GM23248 (cell line): Measurements from ENCODE around the gene ZNF3. TPM values are rescaled to one million over a fixed set of nuclear protein-coding genes. Genes with fewer than 3 reads are reported as not detected.

Experiments
- DNase-seq: peaks from one replicate; pipeline ENCODE4 v3.0.0-alpha.2; 2015
- H2AFZ ChIP-seq: fragments of 200-600 bp; sonication (generic); 2 replicates; pipeline ENCODE4 v1.6.1; 2016; ENCODE audit warnings: antibody characterized with exemption
- H3F3A ChIP-seq: fragments of 200-600 bp; sonication (generic); 2 replicates; pipeline ENCODE4 v1.6.1; 2016; ENCODE audit warnings: mild to moderate bottlenecking, antibody characterized with exemption, mixed run types; ENCODE audit not compliant: insufficient read depth
- H3K27ac ChIP-seq: fragments of 200-600 bp; sonication (generic); 2 replicates; pipeline ENCODE4 v1.5.1; 2016; ENCODE audit warnings: mild to moderate bottlenecking
- H3K27me3 ChIP-seq: fragments of 200-600 bp; sonication (generic); replicated peaks from 2 replicates; pipeline ENCODE4 v1.6.1; 2016; ENCODE audit warnings: mild to moderate bottlenecking; ENCODE audit not compliant: insufficient read depth
- H3K36me3 ChIP-seq: fragments of 200-600 bp; sonication (generic); 2 replicates; pipeline ENCODE4 v1.6.1; 2016; ENCODE audit warnings: low read depth, mild to moderate bottlenecking
- H3K4me1 ChIP-seq: fragments of 200-600 bp; sonication (generic); 2 replicates; pipeline ENCODE4 v1.6.1; 2016; ENCODE audit warnings: mild to moderate bottlenecking; ENCODE audit not compliant: insufficient read depth
- H3K4me2 ChIP-seq: fragments of 200-600 bp; sonication (generic); one replicate; pipeline ENCODE4 v1.6.1; 2016; ENCODE audit warnings: mild to moderate bottlenecking; ENCODE audit not compliant: unreplicated experiment
- H3K4me3 ChIP-seq: fragments of 200-600 bp; sonication (generic); 2 replicates; pipeline ENCODE4 v1.5.1; 2016; ENCODE audit warnings: mild to moderate bottlenecking
- H3K79me2 ChIP-seq: fragments of 200-600 bp; sonication (generic); 2 replicates; pipeline ENCODE4 v1.6.1; 2016; ENCODE audit warnings: mild to moderate bottlenecking; ENCODE audit not compliant: insufficient read depth
- H3K9ac ChIP-seq: fragments of 200-600 bp; sonication (generic); 2 replicates; pipeline ENCODE4 v1.6.1; 2016; ENCODE audit warnings: mild to moderate bottlenecking
- H3K9me2 ChIP-seq: fragments of 200-600 bp; sonication (generic); 2 replicates; pipeline ENCODE4 v1.6.1; 2016; ENCODE audit warnings: mixed run types, mild to moderate bottlenecking, moderate library complexity; ENCODE audit not compliant: insufficient read depth
- H3K9me3 ChIP-seq: fragments of 200-600 bp; sonication (generic); one replicate; pipeline ENCODE4 v1.6.1; 2017; ENCODE audit warnings: low read depth
- H4K20me1 ChIP-seq: fragments of 200-600 bp; sonication (generic); 2 replicates; pipeline ENCODE4 v1.6.0; 2016; ENCODE audit not compliant: insufficient read depth
- EZH2 ChIP-seq: fragments of 200-600 bp; sonication (generic); IDR thresholded peaks from 2 replicates; pipeline ENCODE4 v1.6.1; 2018; ENCODE audit warnings: antibody characterized with exemption, mild to moderate bottlenecking; ENCODE audit not compliant: insufficient read depth, poor library complexity, severe bottlenecking
- EZH2phosphoT487 ChIP-seq: fragments of 200-600 bp; sonication (generic); IDR thresholded peaks from 2 replicates; pipeline ENCODE4 v1.6.1; 2018; ENCODE audit warnings: antibody characterized with exemption, moderate library complexity, mild to moderate bottlenecking, low read depth; ENCODE audit not compliant: insufficient read depth
- WGBS, 2 experiments: methylation state at CpG; one replicate each; pipeline ENCODE4 v1.1.6; 2015 to 2017; ENCODE audit warnings: low lambda C conversion rate in 2 of 2, low coverage in 1 of 2; ENCODE audit errors: missing lambda C conversion rate in 2 of 2; 5-methylcytosine and 5-hydroxymethylcytosine counted together
- in situ Hi-C: fragments of 300-500 bp; cut with MboI; formaldehyde crosslinking; loops from 2 replicates; pipeline ENCODE4 v1.15.0; 2020
- polyA plus RNA-seq: library from polyadenylated mRNA; unstranded; fragments of >200 nt; fragmentation: Nextera tagmentation; extraction: Ambion mirVana; gene quantifications from 2 replicates; pipeline ENCODE4 v1.2.1, GENCODE V29; 2016
- total RNA-seq: library from RNA; depleted of rRNA; stranded (reverse); fragments of >200 nt; shearing (Covaris generic); gene quantifications from 2 replicates; pipeline ENCODE4 v1.2.3, GENCODE V29; 2014

ZNF3 gene
- total and polyA plus RNA-seq, 2 experiments from 2014 or later: 13.3 to 13.8 TPM

DNA sequence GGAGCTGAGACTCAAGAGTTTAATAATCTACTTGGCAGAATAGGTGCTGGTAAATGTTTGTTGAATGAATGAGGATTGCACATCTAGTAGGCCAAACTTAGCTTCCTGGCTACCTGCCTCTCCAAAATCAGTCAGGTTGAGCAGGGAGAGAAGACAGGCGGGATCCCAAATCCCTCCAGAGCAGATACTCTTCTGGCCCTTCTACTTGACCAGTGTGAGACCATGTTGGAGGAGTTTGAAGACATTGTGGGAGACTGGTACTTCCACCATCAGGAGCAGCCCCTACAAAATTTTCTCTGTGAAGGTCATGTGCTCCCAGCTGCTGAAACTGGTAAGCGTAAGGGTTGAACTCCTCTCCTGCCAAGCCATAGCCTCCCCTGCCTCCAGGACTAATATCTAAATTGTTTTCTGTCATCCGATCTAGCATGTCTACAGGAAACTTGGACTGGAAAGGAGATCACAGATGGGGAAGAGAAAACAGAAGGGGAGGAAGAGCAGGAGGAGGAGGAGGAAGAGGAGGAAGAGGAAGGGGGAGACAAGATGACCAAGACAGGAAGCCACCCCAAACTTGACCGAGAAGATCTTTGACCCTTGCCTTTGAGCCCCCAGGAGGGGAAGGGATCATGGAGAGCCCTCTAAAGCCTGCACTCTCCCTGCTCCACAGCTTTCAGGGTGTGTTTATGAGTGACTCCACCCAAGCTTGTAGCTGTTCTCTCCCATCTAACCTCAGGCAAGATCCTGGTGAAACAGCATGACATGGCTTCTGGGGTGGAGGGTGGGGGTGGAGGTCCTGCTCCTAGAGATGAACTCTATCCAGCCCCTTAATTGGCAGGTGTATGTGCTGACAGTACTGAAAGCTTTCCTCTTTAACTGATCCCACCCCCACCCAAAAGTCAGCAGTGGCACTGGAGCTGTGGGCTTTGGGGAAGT, 43.0 kb upstream of the ZNF3 start:
- Histone ChIP-seq H3K79me2 (peaks cover 31% of the 10 kb centered on the region), H3K36me3 (no peaks in the 10 kb centered on the region), H3K27me3 (no peaks in the 10 kb centered on the region), H3K9me3 (no peaks in the 10 kb centered on the region), H3F3A (peaks cover 8% of the 10 kb centered on the region), H3K9ac (no peak overlapping the region), H3K4me1 (peaks cover 4% of the 10 kb centered on the region; the same call in 1 of the 2 replicates), H3K4me3 (no peak overlapping the region), H3K9me2 (no peaks in the 10 kb centered on the region), H3K4me2 (no peak overlapping the region), H4K20me1 (no peaks in the 10 kb centered on the region), H2AFZ (no peak overlapping the region), H3K27ac (no peak overlapping the region)
- DNase-seq: no peak
- TF ChIP-seq EZH2 (no peak), EZH2phosphoT487 (no peak)
- 91 to 95% methylated on average over 4 of the region's 4 CpGs for WGBS, 2 experiments
- in situ Hi-C loops: no loop called here

DNA sequence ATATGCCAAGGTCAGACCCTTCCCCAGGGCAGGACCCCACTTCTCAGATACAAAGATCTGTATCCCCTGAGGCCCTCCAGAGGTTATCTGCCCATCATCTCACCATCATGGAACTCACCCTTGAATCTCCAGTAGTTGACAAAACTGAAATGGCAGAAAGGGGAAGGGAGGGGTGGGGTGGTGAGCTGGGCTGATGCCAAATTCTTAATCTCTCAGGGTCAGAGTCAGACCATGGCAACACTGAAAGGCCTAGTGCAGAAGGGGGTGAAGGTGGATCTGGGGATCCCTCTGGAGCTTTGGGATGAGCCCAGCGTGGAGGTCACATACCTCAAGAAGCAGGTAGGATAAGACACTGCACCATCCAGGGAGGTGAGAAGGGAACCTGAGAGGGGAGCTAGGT, 41.0 kb upstream of the ZNF3 start:
- Histone ChIP-seq H3F3A (peaks cover 8% of the 10 kb centered on the region), H3K4me1 (peaks cover 10% of the 10 kb centered on the region; the same call in 1 of the 2 replicates), H3K27ac (no peak overlapping the region), H3K4me2 (no peak overlapping the region), H2AFZ (no peak overlapping the region), H3K9me3 (no peaks in the 10 kb centered on the region), H3K36me3 (no peaks in the 10 kb centered on the region), H4K20me1 (no peaks in the 10 kb centered on the region), H3K4me3 (no peak overlapping the region), H3K9me2 (no peaks in the 10 kb centered on the region), H3K9ac (no peak overlapping the region), H3K27me3 (no peaks in the 10 kb centered on the region), H3K79me2 (peaks cover 45% of the 10 kb centered on the region)
- in situ Hi-C loops: no loop called here
- WGBS, 2 experiments: 92 to 100% methylated on average over 1 of the region's 1 CpG
- no peak for TF ChIP-seq EZH2phosphoT487
- no peak for TF ChIP-seq EZH2
- DNase-seq: no peak

- no peaks in the 10 kb centered on the region for H4K20me1 ChIP-seq
- H3K27me3 ChIP-seq: no peaks in the 10 kb centered on the region
- H2AFZ ChIP-seq: no peak overlapping the region
- H3K9me2 ChIP-seq: no peaks in the 10 kb centered on the region
- no peaks in the 10 kb centered on the region for H3K36me3 ChIP-seq
- H3K4me2 ChIP-seq: no peak overlapping the region
- H3F3A ChIP-seq: peaks cover 8% of the 10 kb centered on the region
- H3K27ac ChIP-seq: no peak overlapping the region
- peaks cover 10% of the 10 kb centered on the region; the same call in 1 of the 2 replicates for H3K4me1 ChIP-seq
- WGBS, 2 experiments: 82 to 85% methylated on average over 13 of the region's 13 CpGs
- peaks cover 45% of the 10 kb centered on the region for H3K79me2 ChIP-seq
- H3K9ac ChIP-seq: no peak overlapping the region
- TF ChIP-seq EZH2phosphoT487 (no peak), EZH2 (no peak)
- DNase-seq: no peak
- in situ Hi-C loops: no loop called here
- H3K9me3 ChIP-seq: no peaks in the 10 kb centered on the region
- no peak overlapping the region for H3K4me3 ChIP-seq
These were observed 40.5 kb upstream of the ZNF3 start for GRCh38 chr7:100122067-100122466.

- H3K9me2 ChIP-seq: no peaks in the 10 kb centered on the region
- H3K4me3 ChIP-seq: peak overlapping the region; percentile 88
- H3K79me2 ChIP-seq: peaks cover 46% of the 10 kb centered on the region
- H2AFZ ChIP-seq: peak overlapping the region; percentile 86
- DNase-seq: no peak
- peaks cover 10% of the 10 kb centered on the region; the same call in 1 of the 2 replicates for H3K4me1 ChIP-seq
- in situ Hi-C loops: no loop called here
- H3F3A ChIP-seq: peaks cover 4% of the 10 kb centered on the region
- peak overlapping the region; percentile 84 for H3K9ac ChIP-seq
- H3K36me3 ChIP-seq: no peaks in the 10 kb centered on the region
- H3K27me3 ChIP-seq: no peaks in the 10 kb centered on the region
- H3K9me3 ChIP-seq: no peaks in the 10 kb centered on the region
- peak overlapping the region; percentile 76 for H3K4me2 ChIP-seq
- peak overlapping the region; percentile 87 for H3K27ac ChIP-seq
- TF ChIP-seq EZH2phosphoT487: no peak
- no peak for TF ChIP-seq EZH2
- WGBS, 2 experiments: 0% methylated on average over 1 of the region's 1 CpG
- no peaks in the 10 kb centered on the region for H4K20me1 ChIP-seq
These were observed 39.2 kb upstream of the ZNF3 start for GRCh38 chr7:100120733-100121036.
